GM18870 (cell line): ENCODE measurements around the gene DIAPH2.
A peak's percentile ranks its signal among the peaks of the same experiment; 100 is the strongest.
"Not testable (repeated sequence)": the region's sequence is repeated elsewhere in the genome, so short reads cannot be mapped to it uniquely, and the experiment has no call there.

Experiments used
- ATAC-seq: cut with Tn5 transposase; IDR thresholded peaks from one replicate; pipeline ENCODE4 v1.9.1; 2021; ENCODE audit warnings: moderate library complexity; ENCODE audit not compliant: unreplicated experiment

The DIAPH2 gene

DNA sequence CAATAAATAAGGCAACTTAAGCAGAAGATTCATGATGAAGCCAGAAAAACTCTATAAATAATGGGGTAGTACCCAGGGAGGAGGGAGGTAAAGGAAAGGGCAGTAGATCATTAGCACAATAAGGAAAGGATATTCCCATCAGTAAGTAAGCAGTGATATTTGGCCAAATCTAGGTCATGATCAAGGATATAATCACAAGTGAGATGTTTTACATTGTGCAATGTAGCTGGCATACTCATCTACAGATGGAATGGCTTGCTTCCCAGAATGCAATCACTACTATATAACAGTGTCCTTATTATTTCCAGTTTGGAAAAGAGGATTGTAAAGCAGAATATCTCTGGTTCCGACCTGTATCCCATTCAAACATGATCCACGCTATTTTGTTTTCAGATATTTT, 682.5 kb downstream of the DIAPH2 start:
- ATAC-seq, result no peak

DNA sequence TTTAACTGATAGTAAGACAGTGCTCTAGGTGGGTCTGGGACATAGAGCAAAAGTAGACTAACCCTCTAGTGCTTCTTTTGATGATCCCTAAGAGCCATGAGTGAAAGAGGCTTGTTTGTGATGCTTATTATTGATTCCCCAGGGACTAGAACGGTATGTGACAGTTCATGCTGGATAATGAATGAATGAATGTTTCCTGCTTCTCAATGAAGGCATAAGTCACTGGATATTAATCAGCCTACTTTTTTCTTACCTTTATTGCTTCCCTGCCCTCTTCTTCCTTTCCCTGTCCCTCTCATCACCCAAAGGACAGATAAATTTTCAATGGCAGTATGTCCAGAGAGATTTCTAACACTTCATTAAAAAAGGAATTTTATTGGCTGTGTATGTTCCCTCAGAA, 685.3 kb downstream of the DIAPH2 start:
- ATAC-seq, result no peak

DNA sequence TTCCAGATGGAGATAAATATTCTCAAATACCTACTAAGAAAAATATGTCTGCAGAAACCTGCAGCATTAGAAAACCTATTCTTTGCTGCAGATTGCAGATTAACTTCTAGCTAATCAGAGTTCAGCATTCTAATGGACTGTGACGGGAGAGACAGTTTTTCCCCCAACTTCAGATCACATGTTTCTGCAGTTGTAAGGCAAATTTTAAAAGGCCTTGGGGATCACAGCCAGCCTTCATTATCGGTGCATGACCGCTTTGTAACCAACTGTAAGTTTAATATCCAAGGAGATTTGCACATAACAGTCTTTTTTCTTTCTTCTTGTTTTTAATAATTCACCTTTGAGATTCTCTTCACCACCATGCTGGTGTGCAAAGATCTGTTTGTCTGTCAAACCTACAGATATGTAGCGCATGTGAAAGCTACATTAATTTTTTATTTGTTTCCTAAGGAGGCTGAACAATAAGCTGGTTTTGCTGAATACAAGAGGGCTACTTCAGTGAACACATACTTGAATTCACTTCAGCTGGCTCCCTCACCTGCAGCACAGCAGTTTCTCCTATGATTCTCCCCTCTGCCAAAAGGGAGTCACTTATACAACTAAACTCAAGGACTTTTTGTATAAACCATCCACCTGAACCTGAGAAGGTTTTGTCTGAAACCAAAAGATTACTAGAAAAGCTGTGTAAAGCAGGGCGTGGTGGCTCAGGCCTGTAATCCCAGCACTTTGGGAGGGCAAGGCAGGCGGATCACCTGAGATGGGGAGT, 687.5 kb downstream of the DIAPH2 start:
- no peak for ATAC-seq

DNA sequence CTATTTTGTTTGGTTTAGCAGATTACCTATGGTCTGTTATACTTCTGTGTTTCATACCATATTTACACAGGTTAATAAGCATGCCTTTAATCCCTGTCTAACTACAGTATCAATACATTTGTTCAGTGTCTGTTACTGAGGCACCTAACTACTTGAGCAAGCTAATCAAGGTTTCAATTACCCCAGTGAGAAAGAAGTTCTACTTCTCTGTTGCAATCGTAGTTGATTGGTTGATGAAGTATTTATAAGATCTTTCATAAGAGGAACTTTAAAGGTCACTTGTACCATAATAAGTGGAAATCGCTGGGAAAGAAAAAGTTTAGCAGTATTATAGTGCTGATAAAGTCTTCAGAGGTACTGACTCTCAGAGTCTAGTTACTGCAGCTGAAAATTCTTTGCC, 689.6 kb downstream of the DIAPH2 start:
- ATAC-seq, result no peak

DNA sequence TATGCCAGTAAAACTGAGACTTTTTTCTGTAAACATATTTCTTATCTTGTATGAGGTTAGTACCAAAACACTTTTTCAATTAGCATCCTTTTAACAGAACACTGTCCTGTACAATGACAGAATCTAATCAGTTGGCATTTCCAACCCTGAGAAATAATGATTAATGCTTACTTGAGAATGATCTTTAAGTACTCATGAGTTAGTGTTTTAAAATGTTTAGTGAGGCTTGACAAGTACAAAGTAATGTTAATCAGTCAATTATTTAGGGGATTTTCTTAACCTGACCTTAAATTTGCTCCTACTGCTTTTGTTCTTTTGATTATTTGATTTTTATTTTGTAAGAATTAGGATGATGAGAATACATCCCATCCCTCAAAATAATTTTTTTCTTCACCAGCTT, 695.6 kb downstream of the DIAPH2 start:
- no peak for ATAC-seq

DNA sequence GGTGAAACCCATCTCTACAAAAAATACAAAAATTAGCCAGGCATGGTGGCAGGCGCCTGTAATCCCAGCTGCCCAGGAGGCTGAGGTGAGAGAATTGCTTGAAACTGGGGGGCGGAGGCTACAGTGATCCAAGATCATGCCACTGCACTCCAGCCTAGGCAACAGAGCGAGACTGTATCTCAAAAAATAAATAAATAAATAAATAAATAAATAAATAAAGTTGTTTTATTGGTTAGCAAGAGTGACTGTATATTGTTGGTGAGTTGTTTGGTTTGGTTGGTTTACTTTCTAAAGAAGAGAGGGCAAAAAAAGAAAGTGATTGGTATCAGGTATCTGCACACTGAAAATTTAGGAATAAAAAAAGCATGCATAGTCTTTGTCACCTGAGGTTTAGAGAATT, 700.0 kb downstream of the DIAPH2 start:
- ATAC-seq, result no peak

DNA sequence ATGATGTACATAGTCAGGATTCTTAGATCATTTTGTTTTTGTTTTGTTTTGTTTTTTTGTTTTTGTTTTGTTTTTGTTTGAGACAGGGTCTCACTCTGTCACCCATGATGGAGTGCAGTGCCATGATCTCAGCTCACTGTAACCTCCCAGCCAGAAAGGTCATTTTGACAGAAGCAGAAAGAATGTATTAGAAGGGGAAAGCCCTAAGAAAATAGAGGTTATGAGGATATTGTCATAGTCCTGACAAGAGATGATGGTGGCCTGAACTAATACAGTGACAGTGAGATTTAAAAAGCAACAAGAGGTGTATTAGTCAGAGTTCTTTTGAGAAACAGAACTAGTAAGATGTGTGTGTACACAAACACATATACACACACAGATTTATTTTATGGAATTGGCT, 702.4 kb downstream of the DIAPH2 start:
- ATAC-seq, result no peak

DNA sequence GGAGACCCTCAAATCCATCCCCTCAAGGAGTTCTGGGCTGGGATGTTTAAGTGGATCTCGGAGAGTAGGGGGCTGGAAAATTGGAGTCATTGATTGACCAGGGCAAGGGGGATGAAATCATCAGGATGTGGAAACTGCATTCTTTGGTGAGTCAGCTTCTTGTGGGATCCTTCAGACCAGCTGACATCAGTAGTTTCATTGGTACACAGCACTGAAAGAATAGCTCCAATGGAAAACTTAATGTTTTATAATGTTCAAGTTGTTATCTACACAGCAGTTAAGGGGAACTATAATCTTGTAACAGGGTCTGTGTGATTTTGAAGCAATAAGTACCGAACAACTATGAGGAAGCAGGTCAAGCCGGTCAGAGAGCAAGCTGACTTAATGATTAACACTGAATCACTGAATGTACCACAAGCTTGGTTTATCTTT, 705.1 kb downstream of the DIAPH2 start:
- ATAC-seq, result no peak

DNA sequence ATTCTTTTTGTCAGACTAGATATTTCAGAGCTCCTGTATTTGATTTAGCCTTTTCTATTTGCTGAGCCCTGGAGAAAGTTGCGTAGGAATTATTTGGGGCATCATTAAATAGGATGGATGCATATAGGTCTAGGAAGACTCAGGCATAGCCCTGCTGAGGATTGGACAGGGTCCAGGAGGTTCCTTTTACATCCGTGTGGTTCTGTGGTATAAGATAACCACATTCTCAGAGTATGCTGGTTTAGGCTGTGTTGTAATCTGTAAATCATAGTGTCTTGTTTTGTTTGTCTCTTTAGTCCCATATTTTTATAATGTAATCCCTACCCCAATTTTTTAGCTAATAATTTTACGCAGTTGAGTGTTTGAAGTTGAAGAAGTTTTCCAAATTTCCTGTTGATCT, 712.7 kb downstream of the DIAPH2 start:
- no peak for ATAC-seq

DNA sequence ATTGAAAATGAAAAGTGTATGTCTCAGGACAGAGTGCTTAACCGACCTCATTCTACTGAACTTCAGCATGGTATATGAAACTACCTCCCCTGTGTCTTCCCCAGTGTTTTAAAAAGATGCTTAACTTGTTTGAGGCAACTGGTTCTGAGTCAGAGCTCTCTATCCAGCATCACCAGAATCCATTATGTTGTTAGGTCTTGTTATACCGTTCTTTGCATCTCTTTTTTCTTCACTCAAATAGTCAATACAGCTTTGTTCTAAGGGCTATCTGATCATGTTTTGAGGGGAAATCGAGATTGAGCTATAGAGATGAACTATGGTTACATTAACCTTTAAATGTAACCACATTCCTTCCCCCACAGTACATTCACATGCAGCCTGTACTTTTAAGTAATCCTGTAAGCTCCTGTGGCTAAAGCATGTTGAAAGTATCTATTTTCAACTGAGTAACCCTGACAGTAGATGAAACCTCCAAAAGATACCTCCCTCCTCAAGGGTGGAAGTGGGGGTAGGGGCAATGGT, 713.4 kb downstream of the DIAPH2 start:
- peak; percentile 48 for ATAC-seq

DNA sequence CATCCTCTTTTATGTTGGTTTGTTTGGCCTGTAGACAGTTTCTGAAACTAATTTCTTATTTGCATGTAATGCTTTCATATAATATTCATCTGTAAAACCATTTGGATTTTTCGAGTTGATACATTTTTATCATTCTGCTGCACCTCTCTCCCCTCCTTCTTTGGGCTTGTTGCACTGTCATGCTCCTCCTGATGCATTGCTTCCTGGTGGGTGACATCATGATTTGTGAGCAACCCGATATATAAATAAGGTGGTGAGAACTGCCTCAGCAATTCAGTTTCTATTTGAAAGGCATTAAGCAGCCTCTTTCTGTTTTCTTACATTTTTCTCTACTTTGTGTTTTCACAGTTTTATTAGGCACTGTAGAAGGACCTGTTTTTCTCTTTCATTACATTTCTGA, 714.8 kb downstream of the DIAPH2 start:
- peak; percentile 33 for ATAC-seq

DNA sequence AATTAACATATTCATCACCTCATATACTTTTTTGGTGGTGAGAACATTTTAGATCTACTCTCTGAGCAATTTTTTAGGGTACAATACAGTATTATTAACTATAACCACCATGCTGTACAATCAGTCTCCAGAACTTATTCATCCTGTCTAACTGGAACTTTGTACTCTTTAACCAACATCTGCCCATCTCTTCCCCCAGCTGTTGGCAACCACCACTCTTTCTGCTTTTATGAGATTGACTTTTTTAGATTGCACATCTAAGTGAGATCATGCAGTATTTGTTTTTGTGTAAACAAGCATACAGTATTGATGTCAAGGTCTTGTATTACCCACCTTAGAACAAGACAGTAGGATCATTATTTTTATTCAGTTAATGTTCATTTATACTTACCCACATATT, 715.9 kb downstream of the DIAPH2 start:
- ATAC-seq, result no peak

DNA sequence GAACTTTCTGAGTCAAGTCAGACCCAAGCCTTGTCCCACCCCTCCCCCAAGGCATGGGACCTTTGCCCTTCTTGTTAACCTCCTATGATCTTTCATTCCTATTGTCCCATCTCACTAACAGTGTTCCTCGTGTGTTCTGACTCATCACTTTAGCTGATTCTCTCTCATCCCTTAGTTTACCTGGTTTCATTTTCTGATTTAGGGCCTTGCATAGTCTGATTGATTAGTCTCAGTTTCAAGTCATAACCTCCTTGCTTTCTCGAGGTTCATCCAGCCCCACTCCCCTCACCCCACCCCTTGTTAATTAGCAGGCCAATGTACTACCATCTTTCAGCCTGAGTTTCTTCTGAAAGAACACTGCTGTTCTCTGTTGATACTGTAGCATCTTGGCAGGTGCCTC, 716.5 kb downstream of the DIAPH2 start:
- peak; percentile 57 for ATAC-seq

DNA sequence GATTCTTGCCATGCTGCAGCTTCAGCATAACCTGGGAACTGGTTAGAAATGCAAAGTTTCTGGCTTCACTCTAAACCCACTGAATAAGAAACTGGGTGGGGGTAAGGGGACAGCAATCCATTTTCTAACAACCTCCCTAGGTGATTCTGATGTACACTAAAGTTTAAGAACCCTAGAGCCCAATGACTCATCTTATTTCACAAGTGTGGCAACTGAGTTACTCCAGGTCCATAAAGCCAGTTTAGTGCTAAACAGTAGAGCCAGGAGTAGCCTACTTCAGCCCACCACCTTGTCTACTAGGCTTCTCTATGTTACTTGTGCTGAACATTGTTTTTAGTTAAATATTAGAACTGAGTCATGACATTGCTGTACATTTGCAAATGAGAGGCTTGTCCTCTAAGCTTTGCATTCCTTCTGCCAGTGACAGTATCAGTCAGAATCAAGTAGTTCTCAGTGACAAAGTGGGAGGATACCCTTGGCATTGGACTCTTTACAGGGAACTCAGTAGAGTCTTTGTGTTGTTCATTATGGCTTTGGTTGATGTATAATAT, 717.0 kb downstream of the DIAPH2 start:
- no peak for ATAC-seq

DNA sequence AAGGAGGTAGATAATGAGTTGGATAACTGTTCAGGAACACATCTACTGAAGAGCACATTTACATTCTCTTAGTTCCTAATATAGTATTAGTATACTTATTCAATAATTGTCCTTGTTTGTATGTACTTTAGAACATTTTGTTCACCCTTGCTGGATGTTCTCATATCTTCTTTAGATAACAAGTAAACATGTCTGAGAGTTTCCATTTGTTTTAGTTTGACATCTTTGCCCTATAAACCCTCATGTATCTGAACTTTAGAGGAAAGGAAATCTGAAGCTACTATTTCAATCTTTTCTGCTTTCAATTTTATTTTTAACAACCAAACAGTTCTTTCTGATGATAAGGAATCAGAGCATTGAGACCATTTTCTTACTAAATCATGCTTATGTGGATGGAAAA, 717.7 kb downstream of the DIAPH2 start:
- no peak for ATAC-seq

DNA sequence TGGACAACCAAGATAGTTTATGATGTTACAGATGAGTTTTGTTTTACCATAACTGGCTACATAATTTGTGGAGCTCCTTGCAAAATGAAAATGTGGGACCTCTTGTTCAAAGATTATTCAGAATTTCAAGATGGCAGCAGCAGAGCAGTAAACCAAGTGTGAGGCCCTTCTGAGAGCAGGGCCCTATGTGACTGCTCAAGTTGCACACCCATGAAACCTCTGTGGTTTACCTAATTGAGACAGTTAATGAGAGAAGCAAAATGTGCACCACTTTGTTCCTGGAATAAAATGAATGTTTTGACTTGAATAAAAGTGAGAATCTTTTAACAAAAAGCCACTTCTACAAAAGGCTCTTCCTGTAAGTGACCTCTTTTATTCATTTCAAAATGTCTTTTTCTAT, 718.3 kb downstream of the DIAPH2 start:
- no peak for ATAC-seq

DNA sequence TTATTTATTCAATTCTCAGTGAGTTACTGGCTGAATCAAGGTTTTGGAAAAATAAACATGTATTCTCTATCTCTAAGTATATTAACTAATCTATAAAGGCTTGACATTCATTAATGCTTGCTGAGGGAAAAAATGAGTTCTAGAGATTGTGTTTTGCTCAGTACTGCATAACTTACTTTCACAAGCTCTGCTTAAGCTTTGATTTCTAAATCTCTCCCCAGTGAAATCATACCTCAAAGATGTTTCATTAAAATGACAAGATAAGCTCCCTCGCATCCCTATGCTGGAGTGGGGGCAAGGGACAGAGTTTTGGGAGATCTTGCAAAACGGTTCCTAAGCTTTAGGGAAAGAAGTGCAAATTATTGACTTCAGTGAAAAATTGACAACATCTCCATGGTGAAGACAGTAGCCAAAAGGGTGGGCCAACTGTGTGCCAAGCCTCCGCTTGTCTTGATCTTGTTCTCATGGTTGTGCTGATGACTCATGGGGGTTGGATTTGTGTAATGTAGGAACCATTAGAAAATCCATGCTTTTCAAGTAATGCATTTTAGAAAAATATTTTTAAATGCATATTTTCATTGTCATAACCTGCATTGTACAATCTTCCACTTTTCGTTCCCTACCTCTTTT, 720.5 kb downstream of the DIAPH2 start:
- no peak for ATAC-seq

DNA sequence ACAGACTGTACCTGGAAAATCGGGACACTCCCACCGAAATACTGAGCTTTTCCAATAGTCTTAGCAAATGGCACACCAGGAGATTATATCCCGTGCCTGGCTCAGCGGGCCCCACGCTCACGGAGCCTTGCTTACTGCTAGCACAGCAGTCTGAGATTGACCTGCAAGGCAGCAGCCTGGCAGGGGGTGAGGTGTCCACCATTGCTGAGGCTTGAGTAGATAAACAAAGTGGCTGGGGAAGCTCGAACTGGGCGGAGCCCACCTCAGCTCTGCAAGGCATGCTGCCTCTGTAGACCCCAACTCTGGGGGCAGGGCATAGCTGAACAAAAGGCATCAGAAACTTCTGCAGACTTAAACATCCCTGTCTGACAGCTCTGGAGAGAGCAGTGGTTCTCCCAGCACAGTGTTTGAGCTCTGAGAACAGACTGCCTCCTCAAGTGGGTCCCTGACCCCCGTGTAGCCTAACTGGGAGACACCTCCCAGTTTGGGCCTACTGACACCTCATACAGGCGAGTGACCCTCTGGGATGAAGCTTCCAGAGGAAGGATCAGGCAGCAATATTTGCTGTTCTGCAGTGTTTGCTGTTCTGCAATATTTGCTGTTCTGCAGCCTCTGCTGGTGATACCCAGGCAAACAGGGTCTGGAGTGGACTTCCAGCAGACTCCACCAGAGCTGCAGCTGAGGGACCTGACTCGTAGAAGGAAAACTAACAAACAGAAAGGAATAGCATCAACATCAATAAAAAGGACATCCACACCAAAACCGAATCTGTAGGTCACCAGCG, 725.2 kb downstream of the DIAPH2 start:
- ATAC-seq, result not testable (repeated sequence)

DNA sequence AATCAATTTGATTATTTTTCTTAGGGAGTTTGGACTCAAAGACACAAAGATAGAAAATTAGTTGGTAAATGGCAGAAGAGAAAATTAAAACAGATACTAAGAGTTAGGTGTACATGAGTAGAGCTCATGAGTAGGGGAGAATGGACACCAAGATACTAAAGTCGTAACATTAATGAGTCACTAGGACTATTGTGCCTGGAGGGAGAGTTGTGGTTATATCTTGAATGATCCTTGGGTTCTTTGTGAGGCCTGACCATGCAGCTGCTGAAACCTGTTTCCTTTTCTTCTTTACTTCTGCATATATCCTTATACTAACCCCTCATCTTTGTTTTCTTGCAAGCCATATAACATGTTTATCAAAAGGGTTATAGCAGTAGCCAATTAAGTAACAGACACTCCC, 731.8 kb downstream of the DIAPH2 start:
- no peak for ATAC-seq

DNA sequence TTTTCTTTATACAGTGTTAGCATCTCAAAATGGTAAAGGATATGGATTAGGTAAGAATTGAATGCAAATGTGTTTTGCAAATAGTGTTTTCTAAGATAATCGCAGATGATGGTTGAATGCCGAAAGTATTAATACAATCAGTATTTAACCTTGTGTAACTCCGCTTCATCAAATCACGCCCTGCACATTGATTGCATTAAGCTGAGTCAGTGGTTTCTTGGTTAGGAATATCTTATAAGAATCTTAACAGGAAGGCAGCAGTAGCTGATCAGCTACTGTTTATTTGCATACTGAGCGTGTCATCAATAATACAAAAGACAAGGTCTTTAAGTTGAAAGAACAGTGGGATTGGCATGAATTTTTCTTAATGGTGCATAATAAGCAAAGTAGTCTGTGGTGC, 744.5 kb downstream of the DIAPH2 start:
- ATAC-seq, result no peak

DNA sequence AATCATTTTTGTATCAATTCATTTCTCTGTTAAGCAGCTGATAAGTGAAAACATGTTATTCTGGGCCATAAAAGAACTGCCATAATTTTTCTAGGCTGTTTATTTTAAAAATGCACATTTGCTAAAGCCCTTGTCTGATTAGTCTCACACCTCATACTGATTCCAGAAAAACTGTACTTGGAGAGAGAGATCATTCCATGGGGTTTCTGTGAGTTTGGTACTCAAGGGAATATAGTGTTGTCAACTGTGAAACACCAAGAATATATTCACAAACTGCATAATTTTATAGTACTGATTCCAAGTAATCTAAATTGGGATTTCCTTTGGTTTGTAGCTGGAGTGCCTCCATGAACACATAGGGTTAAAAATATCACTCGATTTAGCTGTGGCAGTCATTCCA, 746.6 kb downstream of the DIAPH2 start:
- no peak for ATAC-seq
